Measurements from ENCODE around the gene SYT17.
A peak's percentile ranks its signal among the peaks of the same experiment; 100 is the strongest.
"Not testable (repeated sequence)": the region's sequence is repeated elsewhere in the genome, so short reads cannot be mapped to it uniquely, and the experiment has no call there.

SYT17 gene

GRCh38 chr16:19186408-19186807, 18.4 kb downstream of the SYT17 start:
- TF ChIP-seq, protein P1, sequence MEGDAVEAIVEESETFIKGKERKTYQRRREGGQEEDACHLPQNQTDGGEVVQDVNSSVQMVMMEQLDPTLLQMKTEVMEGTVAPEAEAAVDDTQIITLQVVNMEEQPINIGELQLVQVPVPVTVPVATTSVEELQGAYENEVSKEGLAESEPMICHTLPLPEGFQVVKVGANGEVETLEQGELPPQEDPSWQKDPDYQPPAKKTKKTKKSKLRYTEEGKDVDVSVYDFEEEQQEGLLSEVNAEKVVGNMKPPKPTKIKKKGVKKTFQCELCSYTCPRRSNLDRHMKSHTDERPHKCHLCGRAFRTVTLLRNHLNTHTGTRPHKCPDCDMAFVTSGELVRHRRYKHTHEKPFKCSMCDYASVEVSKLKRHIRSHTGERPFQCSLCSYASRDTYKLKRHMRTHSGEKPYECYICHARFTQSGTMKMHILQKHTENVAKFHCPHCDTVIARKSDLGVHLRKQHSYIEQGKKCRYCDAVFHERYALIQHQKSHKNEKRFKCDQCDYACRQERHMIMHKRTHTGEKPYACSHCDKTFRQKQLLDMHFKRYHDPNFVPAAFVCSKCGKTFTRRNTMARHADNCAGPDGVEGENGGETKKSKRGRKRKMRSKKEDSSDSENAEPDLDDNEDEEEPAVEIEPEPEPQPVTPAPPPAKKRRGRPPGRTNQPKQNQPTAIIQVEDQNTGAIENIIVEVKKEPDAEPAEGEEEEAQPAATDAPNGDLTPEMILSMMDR (IDR thresholded peaks at IDR 0.05; ENCODE audit: insufficient read depth, low read depth, low read length, missing control alignments): no peak
- no peak overlapping the region for H3K4me3 ChIP-seq (ENCODE audit: low read length)
- no peak for DNase-seq (ENCODE audit: low read depth)

DNA sequence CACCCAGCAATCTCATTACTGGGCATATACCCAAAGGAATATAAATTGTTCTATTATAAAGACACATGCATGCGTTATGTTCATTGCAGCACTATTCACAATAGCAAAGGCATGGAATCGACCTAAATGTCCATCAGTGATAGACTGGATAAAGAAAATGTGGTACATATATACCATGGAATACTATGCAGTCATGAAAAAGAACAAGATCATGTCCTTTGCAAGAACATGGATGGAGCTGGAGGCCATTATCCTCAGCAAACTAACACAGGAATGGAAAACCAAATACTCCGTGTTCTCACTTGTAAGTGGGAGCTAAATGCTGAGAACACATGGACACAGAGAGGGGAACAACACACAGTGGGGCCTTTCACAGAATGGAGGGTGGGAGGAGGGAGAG, 19.9 kb downstream of the SYT17 start:
- not testable (repeated sequence) for DNase-seq (ENCODE audit: low read depth); H3K4me3 ChIP-seq (ENCODE audit: low read length)

DNA sequence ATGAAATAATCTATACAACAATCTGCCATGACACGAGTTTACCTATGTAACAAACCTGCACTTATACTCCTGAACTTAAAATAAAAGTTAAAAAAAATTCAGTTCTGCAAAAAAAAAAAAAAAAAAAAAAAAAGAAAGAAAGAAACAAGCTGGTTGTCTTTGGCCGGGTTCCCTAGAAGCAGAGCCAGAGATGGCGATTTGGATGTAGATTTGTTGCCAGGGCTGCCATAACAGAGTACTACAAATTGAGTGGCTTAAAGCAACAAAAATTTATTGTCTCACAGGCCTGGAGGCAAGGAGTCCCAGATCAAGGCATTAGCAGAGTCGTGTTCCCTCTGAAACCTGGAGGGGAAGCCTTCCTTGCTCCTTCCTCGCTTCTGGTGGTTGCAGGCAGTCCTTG, 20.4 kb downstream of the SYT17 start:
- no peak for DNase-seq (ENCODE audit: low read depth)
- H3K4me3 ChIP-seq (ENCODE audit: low read length): no peak overlapping the region
- TF ChIP-seq, protein P1 (IDR thresholded peaks at IDR 0.05; ENCODE audit: insufficient read depth, low read depth, low read length, missing control alignments): no peak

DNA sequence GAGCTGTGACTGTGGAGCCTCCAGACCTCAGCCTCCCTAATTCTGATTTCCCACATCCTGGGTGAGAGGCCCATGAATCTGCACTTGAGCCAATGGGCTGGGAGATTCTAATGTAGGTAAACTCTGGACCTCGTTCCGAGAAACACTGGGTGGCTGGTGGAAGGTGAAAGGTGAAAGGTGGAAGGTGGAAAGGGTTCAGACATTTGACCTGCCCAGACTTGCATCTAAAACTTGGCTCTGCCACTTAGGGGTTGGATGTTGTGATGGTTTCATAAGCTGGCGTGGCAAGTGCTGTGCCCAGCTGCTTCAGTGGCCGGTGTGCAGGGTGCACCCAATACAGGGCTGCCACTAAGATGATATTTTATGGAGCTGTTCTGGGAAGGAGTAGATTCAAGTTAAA, 24.8 kb downstream of the SYT17 start:
- TF ChIP-seq, protein P1 (IDR thresholded peaks at IDR 0.05; ENCODE audit: insufficient read depth, low read depth, low read length, missing control alignments): no peak
- no peak overlapping the region for H3K4me3 ChIP-seq (ENCODE audit: low read length)
- DNase-seq (ENCODE audit: low read depth): no peak

DNA sequence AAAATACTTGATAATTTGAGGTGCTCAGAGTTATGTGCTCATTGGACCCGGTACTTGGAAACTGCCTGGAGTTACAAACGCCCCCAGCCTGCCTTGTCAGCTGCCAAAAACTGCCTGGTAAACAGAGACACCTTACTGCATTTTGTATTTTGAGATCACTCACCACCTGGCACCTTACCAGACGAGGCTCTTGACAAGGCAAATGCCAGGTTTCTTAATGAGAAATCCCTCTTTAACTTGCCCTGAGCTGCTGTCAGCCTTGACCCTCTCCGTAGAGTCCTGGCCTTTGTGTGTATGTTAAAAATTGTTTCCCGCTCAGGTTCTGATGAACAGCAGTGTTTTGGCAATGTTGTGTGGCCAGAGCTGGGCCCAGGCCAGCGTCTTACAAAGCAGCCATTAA, 28.8 kb downstream of the SYT17 start:
- no peak overlapping the region for H3K4me3 ChIP-seq (ENCODE audit: low read length)
- DNase-seq (ENCODE audit: low read depth): no peak
- TF ChIP-seq, protein P1 (IDR thresholded peaks at IDR 0.05; ENCODE audit: insufficient read depth, low read depth, low read length, missing control alignments): no peak

GRCh38 chr16:19203374-19203966, 35.4 kb downstream of the SYT17 start:
- H3K4me3 ChIP-seq (ENCODE audit: low read length): no peak overlapping the region
- TF ChIP-seq, protein P1 (IDR thresholded peaks at IDR 0.05; ENCODE audit: insufficient read depth, low read depth, low read length, missing control alignments): no peak
- no peak for DNase-seq (ENCODE audit: low read depth)

- peak; percentile 58 for DNase-seq (ENCODE audit: low read depth)
- no peak overlapping the region for H3K4me3 ChIP-seq (ENCODE audit: low read length)
- TF ChIP-seq, protein P1 (IDR thresholded peaks at IDR 0.05; ENCODE audit: insufficient read depth, low read depth, low read length, missing control alignments): no peak
These were observed 42.4 kb downstream of the SYT17 start for GRCh38 chr16:19210280-19210924.

Measured in epithelial cell of esophagus (primary cell).